OCI-LY7 (cell line): Measurements from ENCODE around the gene NAA80. TPM values are rescaled to one million over a fixed set of nuclear protein-coding genes. Genes with fewer than 3 reads are reported as not detected.

Experiments
- Bru-seq: library from RNA; stranded (reverse); fragments of 400-500 nt; gene quantifications from one replicate; lab custom pipeline; 2021; lab: Mats Ljungman, UMichigan
- BruChase-seq, 2 experiments: library from RNA; stranded (reverse); fragments of 400-500 nt; gene quantifications; one replicate each; lab custom pipeline; 2021; lab: Mats Ljungman, UMichigan
- BruUV-seq: library from RNA; stranded (reverse); fragments of 400-500 nt; replicated peaks from 2 replicates; lab custom pipeline; 2021; lab: Mats Ljungman, UMichigan
- CTCF ChIA-PET: fragments of 300-600 bp; sonication (Branson Sonifier 250); formaldehyde crosslinking; loops from one replicate; lab custom pipeline; 2022; ENCODE audit warnings: antibody characterized with exemption; ENCODE audit not compliant: unreplicated experiment; lab: Charles Lee
- POLR2A ChIA-PET: fragments of 300-600 bp; sonication (Branson Sonifier 250); formaldehyde crosslinking; loops from one replicate; lab custom pipeline; 2022; ENCODE audit warnings: antibody characterized with exemption; lab: Charles Lee
- DNase-seq: peaks from one replicate; pipeline ENCODE4 v3.0.0-alpha.2; 2015; ENCODE audit warnings: low spot score
- H2AFZ ChIP-seq: fragments of 200-600 bp; sonication (generic), shearing (Covaris generic); 2 replicates; pipeline ENCODE4 v1.6.1; 2014; ENCODE audit warnings: mild to moderate bottlenecking, antibody characterized with exemption, low read length, moderate library complexity
- H3K27ac ChIP-seq: fragments of 200-600 bp; sonication (generic); 2 replicates; pipeline ENCODE4 v1.5.1; 2014; ENCODE audit warnings: mixed run types, low read depth, mild to moderate bottlenecking, moderate library complexity, low read length, inconsistent platforms; ENCODE audit not compliant: poor library complexity, severe bottlenecking
- H3K36me3 ChIP-seq: fragments of 200-600 bp; sonication (generic); 2 replicates; pipeline ENCODE4 v1.6.1; 2014; ENCODE audit warnings: mild to moderate bottlenecking, antibody characterized with exemption, low read length, moderate library complexity, mixed read lengths; ENCODE audit not compliant: insufficient read depth
- H3K4me1 ChIP-seq: fragments of 200-600 bp; sonication (generic); 2 replicates; pipeline ENCODE4 v1.5.1; 2014; ENCODE audit warnings: mild to moderate bottlenecking, low read length; ENCODE audit not compliant: insufficient read depth, poor library complexity, severe bottlenecking
- H3K4me2 ChIP-seq: fragments of 200-600 bp; sonication (generic); 2 replicates; pipeline ENCODE4 v1.6.1; 2014; ENCODE audit warnings: mild to moderate bottlenecking, low read length
- H3K4me3 ChIP-seq: fragments of 200-600 bp; sonication (generic); 2 replicates; pipeline ENCODE4 v1.5.1; 2014; ENCODE audit warnings: mild to moderate bottlenecking, low read depth, low read length; ENCODE audit not compliant: poor library complexity, severe bottlenecking
- H3K79me2 ChIP-seq: fragments of 200-600 bp; sonication (generic); 2 replicates; pipeline ENCODE4 v1.6.1; 2016; ENCODE audit warnings: low read depth, mild to moderate bottlenecking, low read length, moderate library complexity, mixed read lengths; ENCODE audit not compliant: insufficient read depth
- H3K9me2 ChIP-seq: fragments of 200-600 bp; sonication (generic); 2 replicates; pipeline ENCODE4 v1.6.1; 2016; ENCODE audit warnings: mild to moderate bottlenecking, low read length, mixed read lengths; ENCODE audit not compliant: insufficient read depth
- H3K9me3 ChIP-seq: fragments of 200-600 bp; sonication (generic); 2 replicates; pipeline ENCODE4 v1.6.1; 2014; ENCODE audit warnings: mild to moderate bottlenecking, mixed run types, low read length, mixed read lengths
- H4K20me1 ChIP-seq: fragments of 200-600 bp; sonication (generic); 2 replicates; pipeline ENCODE4 v1.6.1; 2014; ENCODE audit warnings: mild to moderate bottlenecking, antibody characterized with exemption, low read length, moderate library complexity, mixed read lengths; ENCODE audit not compliant: insufficient read depth
- EZH2phosphoT487 ChIP-seq: fragments of 200-600 bp; sonication (generic); IDR thresholded peaks from 2 replicates; pipeline ENCODE4 v1.6.1; 2018; ENCODE audit warnings: low read depth, borderline replicate concordance, mild to moderate bottlenecking, mixed run types, antibody characterized with exemption, low read length, moderate library complexity, mixed read lengths
- intact Hi-C: fragments of 100-400 bp; cut with micrococcal nuclease; formaldehyde crosslinking; loops from one replicate; pipeline ENCODE4 v1.10.0; 2022; ENCODE audit not compliant: unreplicated experiment
- long read RNA-seq: library from polyadenylated mRNA; stranded (forward); transcript quantifications from one replicate; pipeline ENCODE4 v2.0.0, GENCODE V29; 2022
- total RNA-seq, 2 experiments: library from RNA; depleted of rRNA in 1 of 2; stranded (reverse); fragments of >200 nt in 1 of 2; shearing (Covaris generic) in 1 of 2; gene quantifications; 2 replicates each; pipeline ENCODE4 v1.2.3, GENCODE V29; 2014 to 2022
- TF ChIP-seq, protein P1 (sequence below): fragments of 200-600 bp; sonication (generic); conservative IDR thresholded peaks from 2 replicates; pipeline ENCODE4 v1.5.1; 2014; ENCODE audit warnings: mild to moderate bottlenecking, antibody characterized with exemption, low read length, moderate library complexity, mixed read lengths

The NAA80 gene, protein sequence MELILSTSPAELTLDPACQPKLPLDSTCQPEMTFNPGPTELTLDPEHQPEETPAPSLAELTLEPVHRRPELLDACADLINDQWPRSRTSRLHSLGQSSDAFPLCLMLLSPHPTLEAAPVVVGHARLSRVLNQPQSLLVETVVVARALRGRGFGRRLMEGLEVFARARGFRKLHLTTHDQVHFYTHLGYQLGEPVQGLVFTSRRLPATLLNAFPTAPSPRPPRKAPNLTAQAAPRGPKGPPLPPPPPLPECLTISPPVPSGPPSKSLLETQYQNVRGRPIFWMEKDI
- 13.6 and 18.7 TPM in 2 replicates for total RNA-seq (2014; rRNA removed; shearing (Covaris generic))
- total RNA-seq (2022): 18.7 and 21.7 TPM in 2 replicates
- Bru-seq, nascent RNA: percentile 43 among the genes with signal in this experiment
- BruChase-seq, experiment 1, labeled RNA remaining after a 6-hour chase: percentile 45 among the genes with signal in this experiment
- BruChase-seq, experiment 2, labeled RNA remaining after a 2-hour chase: percentile 56 among the genes with signal in this experiment
- long read RNA-seq, transcript NAA80-204 (2 exons, 1,464 nt): major isoform, 7 of 15 reads
- long read RNA-seq, partial matches to known transcripts: 0 of 15 reads
- long read RNA-seq, other reads (novel, unspliced or antisense): 6 of 15 reads

- Histone ChIP-seq H3K9me2 (no peaks in the 10 kb centered on the region), H3K9me3 (no peaks in the 10 kb centered on the region), H3K79me2 (no peaks in the 10 kb centered on the region), H3K4me1 (peaks cover 19% of the 10 kb centered on the region), H2AFZ (peak within 1 kb of the TSS; percentile 85), H3K27ac (peak within 1 kb of the TSS; percentile 58), H4K20me1 (no peaks in the 10 kb centered on the region), H3K36me3 (no peaks in the 10 kb centered on the region), H3K4me2 (peak within 1 kb of the TSS; percentile 91), H3K4me3 (peak within 1 kb of the TSS; percentile 78)
- ChIA-PET CTCF (interaction anchor here (0.5 to 1.5 kb wide), 4 partner anchors 29 to 80 kb away, joined by 3 to 7 read pairs (median 4); partner anchors contain the start of gene TUSC2), POLR2A (interaction anchor here (0.6 to 2.4 kb wide), 9 partner anchors 15 to 1086 kb away, joined by 3 to 13 read pairs (median 3); partner anchors contain the start of genes MANF and TUSC2)
- BruUV-seq: no TSS peak
- TF ChIP-seq EZH2phosphoT487: no peak
- TF ChIP-seq, protein P1, sequence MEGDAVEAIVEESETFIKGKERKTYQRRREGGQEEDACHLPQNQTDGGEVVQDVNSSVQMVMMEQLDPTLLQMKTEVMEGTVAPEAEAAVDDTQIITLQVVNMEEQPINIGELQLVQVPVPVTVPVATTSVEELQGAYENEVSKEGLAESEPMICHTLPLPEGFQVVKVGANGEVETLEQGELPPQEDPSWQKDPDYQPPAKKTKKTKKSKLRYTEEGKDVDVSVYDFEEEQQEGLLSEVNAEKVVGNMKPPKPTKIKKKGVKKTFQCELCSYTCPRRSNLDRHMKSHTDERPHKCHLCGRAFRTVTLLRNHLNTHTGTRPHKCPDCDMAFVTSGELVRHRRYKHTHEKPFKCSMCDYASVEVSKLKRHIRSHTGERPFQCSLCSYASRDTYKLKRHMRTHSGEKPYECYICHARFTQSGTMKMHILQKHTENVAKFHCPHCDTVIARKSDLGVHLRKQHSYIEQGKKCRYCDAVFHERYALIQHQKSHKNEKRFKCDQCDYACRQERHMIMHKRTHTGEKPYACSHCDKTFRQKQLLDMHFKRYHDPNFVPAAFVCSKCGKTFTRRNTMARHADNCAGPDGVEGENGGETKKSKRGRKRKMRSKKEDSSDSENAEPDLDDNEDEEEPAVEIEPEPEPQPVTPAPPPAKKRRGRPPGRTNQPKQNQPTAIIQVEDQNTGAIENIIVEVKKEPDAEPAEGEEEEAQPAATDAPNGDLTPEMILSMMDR: peak; percentile 59; the same call in 1 of the 2 replicates
- peak; percentile 99 for DNase-seq
- intact Hi-C loops: loop anchor here (1.0 to 5.0 kb wide), 3 partner anchors 25 to 52 kb away; no protein-coding TSS in a partner anchor
Observed at GRCh38 chr3:50298836-50299637, at the start of gene NAA80, which contains the start of gene HYAL3. Gene NAA80, minus strand, starts transcription at chr3:50299405. Its CDS starts 1,942 bp downstream, at chr3:50297463. Gene HYAL3, minus strand, starts transcription at chr3:50299405. Its CDS starts 3,803 bp downstream, at chr3:50295602.

DNA sequence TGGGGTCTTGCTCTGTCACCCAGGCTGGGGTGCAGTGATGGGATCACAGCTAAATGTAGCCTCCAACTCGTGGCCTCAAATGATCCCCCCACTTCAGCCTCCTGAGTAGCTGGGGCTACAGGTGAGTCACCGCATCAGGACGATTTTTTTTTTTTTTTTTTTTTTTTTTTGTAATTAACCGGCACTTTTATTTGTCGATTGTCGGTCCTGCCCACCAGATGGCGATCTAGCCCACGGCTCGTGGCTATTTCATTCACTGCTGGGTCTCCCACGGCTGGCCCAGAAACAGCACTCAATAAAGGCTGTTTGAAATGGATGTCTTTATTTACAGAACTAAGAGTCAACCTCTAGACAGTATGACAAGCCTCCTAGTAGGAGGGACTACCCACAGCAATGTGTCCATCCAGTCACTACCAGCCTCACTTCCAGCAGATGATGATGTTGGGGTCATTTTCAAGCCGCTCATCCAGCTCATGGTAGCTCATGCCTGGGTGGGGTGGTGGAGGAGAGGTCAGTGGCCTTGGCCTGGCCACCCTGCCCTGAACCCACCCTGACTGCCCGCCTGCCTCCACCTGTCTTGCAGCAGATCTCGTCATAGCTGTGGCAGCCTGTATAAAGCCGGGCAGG, 48.1 kb upstream of the NAA80 start:
- no TSS peak for BruUV-seq
- ChIA-PET CTCF (interaction anchor here (1.0 kb wide), 1 partner anchor 9 kb away, joined by 3 read pairs; no protein-coding TSS in a partner anchor), POLR2A (interaction anchor here (0.9 to 2.0 kb wide), 2 partner anchors 10 to 11 kb away, joined by 4 to 8 read pairs; no protein-coding TSS in a partner anchor)
- intact Hi-C loops: loop anchor here (1.0 to 2.0 kb wide), 2 partner anchors 41 to 196 kb away; no protein-coding TSS in a partner anchor
- H3K36me3 ChIP-seq: peaks cover 9% of the 10 kb centered on the region; the same call in 1 of the 2 replicates
- H4K20me1 ChIP-seq: no peaks in the 10 kb centered on the region
- peaks cover 8% of the 10 kb centered on the region; the same call in 1 of the 2 replicates for H3K79me2 ChIP-seq
- peaks cover 33% of the 10 kb centered on the region for H3K4me1 ChIP-seq
- no peak overlapping the region for H3K4me3 ChIP-seq
- no peak for TF ChIP-seq EZH2phosphoT487
- TF ChIP-seq, protein P1: peak; percentile 81
- H3K9me2 ChIP-seq: no peaks in the 10 kb centered on the region
- DNase-seq: peak; percentile 80
- H3K27ac ChIP-seq: no peak overlapping the region
- no peak overlapping the region for H3K4me2 ChIP-seq
- H2AFZ ChIP-seq: no peak overlapping the region
- H3K9me3 ChIP-seq: no peaks in the 10 kb centered on the region
